HCT116 (cell line): ENCODE results near the gene IGFBPL1. TPM values are rescaled to one million over a fixed set of nuclear protein-coding genes. Genes with fewer than 3 reads are reported as not detected.

Source experiments
- ATAC-seq: fragments of 200-7000 bp; cut with Tn5 transposase; 2 replicates; pipeline ENCODE4 v1.9.1; 2020; ENCODE audit warnings: mild to moderate bottlenecking, moderate library complexity
- BruUV-seq: library from RNA; stranded (reverse); fragments of 400-500 nt; replicated peaks from 2 replicates; lab custom pipeline; 2021; lab: Mats Ljungman, UMichigan
- CTCF ChIA-PET: fragments of 300-600 bp; sonication (Branson Sonifier 250); formaldehyde crosslinking; loops from one replicate; lab custom pipeline; 2021; ENCODE audit warnings: antibody characterized with exemption; lab: Charles Lee
- POLR2A ChIA-PET: fragments of 300-600, 350-600 bp; sonication (Branson Sonifier 250); formaldehyde crosslinking; loops from one replicate; lab custom pipeline; 2021; ENCODE audit warnings: antibody characterized with exemption; lab: Charles Lee
- RAD21 ChIA-PET, 2 experiments: fragments of 300-600 bp; sonication (Branson Sonifier 250); formaldehyde crosslinking; loops; one replicate each; lab custom pipeline; 2023; ENCODE audit warnings: low total read pairs in 2 of 2; ENCODE audit not compliant: uncharacterized antibody in 2 of 2, unreplicated experiment in 2 of 2, low non-redundant PET in 1 of 2; lab: Charles Lee
- DNase-seq: peaks from one replicate; pipeline ENCODE4 v3.0.0-alpha.2; 2010; ENCODE audit warnings: low read depth, low spot score
- H2AFZ ChIP-seq: fragments of 200-600 bp; shearing (Covaris generic), sonication (generic); 2 replicates; pipeline ENCODE4 v1.6.1; 2017; ENCODE audit warnings: low read depth, mixed run types, mixed read lengths, antibody characterized with exemption, low read length; ENCODE audit not compliant: poor library complexity, severe bottlenecking
- H3K27ac ChIP-seq: 2 replicates; pipeline ENCODE4 v1.5.1; 2012; ENCODE audit warnings: low read depth, low read length
- H3K27me3 ChIP-seq: fragments of 200-600 bp; sonication (generic); 2 replicates; pipeline ENCODE4 v1.6.1; 2016; ENCODE audit warnings: mixed run types, low read length, mixed read lengths; ENCODE audit not compliant: insufficient read depth
- H3K36me3 ChIP-seq, 2 experiments: fragments of 200-500 bp in 1 of 2; fragments of 200-600 bp in 1 of 2; sonication (Bioruptor generic) in 1 of 2; sonication (generic) in 1 of 2; 2 replicates each; pipeline versions ENCODE4 v1.5.1 to v1.6.1; 2014 to 2016; ENCODE audit warnings: low read length in 2 of 2, inconsistent platforms in 1 of 2, mixed read lengths in 1 of 2, mixed run types in 1 of 2; ENCODE audit not compliant: insufficient read depth in 2 of 2, control insufficient read depth in 1 of 2
- H3K4me1 ChIP-seq, 2 experiments: fragments of 200-600 bp in 1 of 2; sonication (generic) in 1 of 2; 2 replicates each; pipeline versions ENCODE4 v1.5.1 to v1.6.1; 2012 to 2017; ENCODE audit warnings: low read length in 2 of 2, inconsistent platforms in 1 of 2, mild to moderate bottlenecking in 1 of 2, mixed read lengths in 1 of 2, mixed run types in 1 of 2, moderate library complexity in 1 of 2; ENCODE audit not compliant: insufficient read depth in 2 of 2, control insufficient read depth in 1 of 2
- H3K4me2 ChIP-seq: fragments of 200-600 bp; sonication (generic); 2 replicates; pipeline ENCODE4 v1.6.1; 2017; ENCODE audit warnings: mixed run types, low read length, mixed read lengths
- H3K4me3 ChIP-seq, 2 experiments: fragments of 200-600 bp in 1 of 2; sonication (generic) in 1 of 2; replicated peaks in 1 of 2; 2 replicates each; pipeline ENCODE4 v1.5.1; 2011 to 2016; ENCODE audit warnings: low read length in 2 of 2, control low read depth in 1 of 2, low read depth in 1 of 2, mild to moderate bottlenecking in 1 of 2, mixed read lengths in 1 of 2, mixed run types in 1 of 2
- H3K79me2 ChIP-seq: fragments of 200-600 bp; sonication (generic); 2 replicates; pipeline ENCODE4 v1.6.1; 2017; ENCODE audit warnings: mild to moderate bottlenecking, mixed run types, low read length, moderate library complexity, mixed read lengths; ENCODE audit not compliant: insufficient read depth
- H3K9ac ChIP-seq: fragments of 200-600 bp; sonication (generic); 2 replicates; pipeline ENCODE4 v1.6.1; 2016; ENCODE audit warnings: low read length, mixed read lengths
- H3K9me2 ChIP-seq: fragments of 200-600 bp; sonication (generic), shearing (Covaris generic); 2 replicates; pipeline ENCODE4 v1.6.1; 2017; ENCODE audit warnings: mixed run types, mild to moderate bottlenecking, moderate library complexity; ENCODE audit not compliant: insufficient read depth
- H3K9me3 ChIP-seq, 2 experiments: fragments of 200-500 bp in 1 of 2; fragments of 200-600 bp in 1 of 2; sonication (Bioruptor generic) in 1 of 2; sonication (generic) in 1 of 2; 2 replicates each; pipeline ENCODE4 v1.6.1; 2014 to 2017; ENCODE audit warnings: low read length in 2 of 2, mixed read lengths in 2 of 2, inconsistent platforms in 1 of 2, low read depth in 1 of 2, mild to moderate bottlenecking in 1 of 2, mixed run types in 1 of 2, moderate library complexity in 1 of 2; ENCODE audit not compliant: control insufficient read depth in 1 of 2, insufficient read depth in 1 of 2
- H4K20me1 ChIP-seq: fragments of 200-600 bp; sonication (generic), shearing (Covaris generic); 2 replicates; pipeline ENCODE4 v1.6.1; 2017; ENCODE audit warnings: mixed run types, mild to moderate bottlenecking, moderate library complexity; ENCODE audit not compliant: insufficient read depth
- TCF7L2 ChIP-seq: IDR thresholded peaks from 2 replicates; pipeline ENCODE4 v1.7.0; 2011; ENCODE audit warnings: borderline replicate concordance, inconsistent platforms; ENCODE audit not compliant: insufficient read depth, insufficient read length; ENCODE audit errors: extremely low read depth
- ZBTB33 ChIP-seq: IDR thresholded peaks from 2 replicates; pipeline ENCODE4 v1.6.1; 2011; ENCODE audit warnings: mild to moderate bottlenecking, low read length, moderate library complexity; ENCODE audit not compliant: insufficient replicate concordance; ENCODE audit errors: extremely low read depth
- intact Hi-C: fragments of 100-400 bp; cut with micrococcal nuclease; formaldehyde crosslinking; loops from 2 replicates; pipeline ENCODE4 v1.10.0; 2022
- total RNA-seq: library from RNA; stranded (reverse); gene quantifications from one replicate; pipeline ENCODE4 v1.2.1, GENCODE V29; 2021; ENCODE audit not compliant: unreplicated experiment
- TF ChIP-seq, protein P1 (sequence below): IDR thresholded peaks from 2 replicates; pipeline ENCODE4 v1.6.1; 2012

IGFBPL1 gene
- total RNA-seq, 1 experiment from 2014 or later, result not detected

GRCh38 chr9:38361473-38361850, 62.8 kb downstream of the IGFBPL1 start (continued):
- no peak for TF ChIP-seq TCF7L2

- Histone ChIP-seq H3K4me3 (no peak overlapping the region), H3K9ac (no peak overlapping the region), H3K4me2 (no peak overlapping the region), H3K27me3 (no peaks in the 10 kb centered on the region), H3K36me3 (no peaks in the 10 kb centered on the region), H2AFZ (no peak overlapping the region), H3K4me1 (peaks cover 0 to 5% of the 10 kb centered on the region in 2 experiments; a peak in 2 of 4 replicates), H3K9me3 (no peaks in the 10 kb centered on the region), H3K27ac (no peak overlapping the region), H3K79me2 (no peaks in the 10 kb centered on the region), H3K9me2 (no peaks in the 10 kb centered on the region), H4K20me1 (no peaks in the 10 kb centered on the region)
- ChIA-PET CTCF (interaction anchor here (2.1 kb wide), 1 partner anchor 447 kb away, joined by 6 read pairs; no protein-coding TSS in a partner anchor), RAD21 (no interaction called here), POLR2A (no interaction called here)
- ATAC-seq (no peak), DNase-seq (no peak)
- intact Hi-C loops, result loop anchor here (5.0 kb wide), 2 partner anchors 199 to 504 kb away; no protein-coding TSS in a partner anchor
- BruUV-seq, result no TSS peak
- TF ChIP-seq ZBTB33, result no peak
- TF ChIP-seq, protein P1, sequence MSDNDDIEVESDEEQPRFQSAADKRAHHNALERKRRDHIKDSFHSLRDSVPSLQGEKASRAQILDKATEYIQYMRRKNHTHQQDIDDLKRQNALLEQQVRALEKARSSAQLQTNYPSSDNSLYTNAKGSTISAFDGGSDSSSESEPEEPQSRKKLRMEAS, result no peak
- TF ChIP-seq, all 23 proteins: peak for 0
Measured at GRCh38 chr9:38360839-38361472, 63.3 kb downstream of the IGFBPL1 start.
